Measurements from ENCODE around the gene CCDC92.
A peak's percentile ranks its signal among the peaks of the same experiment; 100 is the strongest.

GRCh38 chr12:123971770-123972456 is 718 bp downstream of the CCDC92 start:
- TF ChIP-seq CTCF (IDR thresholded peaks at IDR 0.05) (no peak), POLR2A (IDR thresholded peaks at IDR 0.05) (peak; percentile 15 to 63 (median 57))

Measured in body of pancreas (tissue), 4 donors.